ENCODE results near the gene NCAPG.
A peak's percentile ranks its signal among the peaks of the same experiment; 100 is the strongest.

NCAPG gene, protein sequence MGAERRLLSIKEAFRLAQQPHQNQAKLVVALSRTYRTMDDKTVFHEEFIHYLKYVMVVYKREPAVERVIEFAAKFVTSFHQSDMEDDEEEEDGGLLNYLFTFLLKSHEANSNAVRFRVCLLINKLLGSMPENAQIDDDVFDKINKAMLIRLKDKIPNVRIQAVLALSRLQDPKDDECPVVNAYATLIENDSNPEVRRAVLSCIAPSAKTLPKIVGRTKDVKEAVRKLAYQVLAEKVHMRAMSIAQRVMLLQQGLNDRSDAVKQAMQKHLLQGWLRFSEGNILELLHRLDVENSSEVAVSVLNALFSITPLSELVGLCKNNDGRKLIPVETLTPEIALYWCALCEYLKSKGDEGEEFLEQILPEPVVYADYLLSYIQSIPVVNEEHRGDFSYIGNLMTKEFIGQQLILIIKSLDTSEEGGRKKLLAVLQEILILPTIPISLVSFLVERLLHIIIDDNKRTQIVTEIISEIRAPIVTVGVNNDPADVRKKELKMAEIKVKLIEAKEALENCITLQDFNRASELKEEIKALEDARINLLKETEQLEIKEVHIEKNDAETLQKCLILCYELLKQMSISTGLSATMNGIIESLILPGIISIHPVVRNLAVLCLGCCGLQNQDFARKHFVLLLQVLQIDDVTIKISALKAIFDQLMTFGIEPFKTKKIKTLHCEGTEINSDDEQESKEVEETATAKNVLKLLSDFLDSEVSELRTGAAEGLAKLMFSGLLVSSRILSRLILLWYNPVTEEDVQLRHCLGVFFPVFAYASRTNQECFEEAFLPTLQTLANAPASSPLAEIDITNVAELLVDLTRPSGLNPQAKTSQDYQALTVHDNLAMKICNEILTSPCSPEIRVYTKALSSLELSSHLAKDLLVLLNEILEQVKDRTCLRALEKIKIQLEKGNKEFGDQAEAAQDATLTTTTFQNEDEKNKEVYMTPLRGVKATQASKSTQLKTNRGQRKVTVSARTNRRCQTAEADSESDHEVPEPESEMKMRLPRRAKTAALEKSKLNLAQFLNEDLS

GRCh38 chr4:17810260-17811077 lies at the start of gene NCAPG, which contains the start of gene DCAF16:
Gene NCAPG (plus strand): TSS chr4:17810979. CDS start chr4:17811078, 99 bp downstream.
Gene DCAF16 (minus strand): TSS chr4:17810757. CDS start chr4:17804141, 6,616 bp downstream.
- peak; percentile 99 for DNase-seq (ENCODE audit: low read depth in 2 of 2)

DNA sequence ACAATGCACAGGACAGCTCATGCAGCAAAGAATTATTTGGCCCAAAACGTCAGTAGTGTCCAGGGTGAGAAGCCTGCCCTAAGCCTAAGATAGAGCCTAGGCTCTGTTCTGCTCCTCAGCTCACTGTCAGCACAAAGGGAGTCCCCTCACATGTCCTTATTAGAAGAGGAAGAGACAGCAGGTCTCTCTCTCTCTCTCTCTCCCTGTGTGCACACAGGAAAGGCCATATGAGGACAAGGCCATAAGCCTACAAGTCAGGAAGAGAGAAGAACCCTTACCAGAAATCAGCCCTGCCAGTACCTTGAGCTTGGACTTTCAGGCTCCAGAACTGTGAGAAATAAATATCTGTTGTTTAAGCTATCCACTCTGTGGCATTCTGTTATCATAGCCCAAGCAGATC lies 49.7 kb upstream of the NCAPG start:
- DNase-seq (ENCODE audit: low read depth in 2 of 2), result no peak

- no peak for DNase-seq (ENCODE audit: low read depth in 2 of 2)
Observed at GRCh38 chr4:17762726-17763125, 48.1 kb upstream of the NCAPG start.

- DNase-seq (ENCODE audit: low read depth in 2 of 2), result no peak
Observed at GRCh38 chr4:17763416-17763815, 47.4 kb upstream of the NCAPG start.

- DNase-seq (ENCODE audit: low read depth in 2 of 2), result no peak
Observed at GRCh38 chr4:17763931-17764330, 46.8 kb upstream of the NCAPG start.

DNA sequence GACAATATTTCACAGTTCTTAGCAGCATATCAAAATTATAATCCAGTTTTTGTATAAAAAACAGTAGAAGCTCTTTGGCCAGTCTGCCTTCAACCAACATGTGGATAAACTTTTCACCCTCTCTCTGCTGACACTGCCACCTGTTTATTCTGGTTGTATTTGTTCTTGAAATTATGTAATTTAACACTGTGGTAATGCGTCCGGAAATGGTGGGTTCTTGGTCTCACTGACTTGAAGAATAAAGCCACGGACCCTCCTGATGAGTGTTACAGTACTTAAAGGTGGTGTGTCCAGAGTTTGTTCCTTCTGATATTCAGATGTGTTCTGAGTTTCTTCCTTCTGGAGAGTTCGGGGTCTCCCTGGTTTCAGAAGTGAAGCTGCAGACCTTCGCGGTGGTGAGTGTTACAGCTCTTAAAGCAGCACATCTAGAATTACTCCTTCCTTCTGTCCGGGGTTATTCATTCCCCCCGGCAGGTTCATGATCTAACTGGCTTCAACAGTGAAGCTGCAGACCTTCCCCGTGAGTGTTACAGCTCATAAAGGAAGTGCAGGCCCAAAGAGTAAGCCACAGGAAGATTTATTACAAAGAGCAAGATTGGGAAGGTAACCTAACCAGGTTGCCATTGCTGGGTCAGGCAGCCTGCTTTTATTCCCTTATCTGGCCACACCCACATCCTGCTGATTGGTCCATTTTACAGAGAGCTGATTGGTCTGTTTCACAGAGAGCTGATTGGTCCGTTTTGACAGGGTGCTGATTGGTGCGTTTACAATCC lies 45.1 kb upstream of the NCAPG start:
- no peak for DNase-seq (ENCODE audit: low read depth in 2 of 2)

GRCh38 chr4:17766826-17767458 lies 43.8 kb upstream of the NCAPG start:
- no peak for DNase-seq (ENCODE audit: low read depth in 2 of 2)

DNA sequence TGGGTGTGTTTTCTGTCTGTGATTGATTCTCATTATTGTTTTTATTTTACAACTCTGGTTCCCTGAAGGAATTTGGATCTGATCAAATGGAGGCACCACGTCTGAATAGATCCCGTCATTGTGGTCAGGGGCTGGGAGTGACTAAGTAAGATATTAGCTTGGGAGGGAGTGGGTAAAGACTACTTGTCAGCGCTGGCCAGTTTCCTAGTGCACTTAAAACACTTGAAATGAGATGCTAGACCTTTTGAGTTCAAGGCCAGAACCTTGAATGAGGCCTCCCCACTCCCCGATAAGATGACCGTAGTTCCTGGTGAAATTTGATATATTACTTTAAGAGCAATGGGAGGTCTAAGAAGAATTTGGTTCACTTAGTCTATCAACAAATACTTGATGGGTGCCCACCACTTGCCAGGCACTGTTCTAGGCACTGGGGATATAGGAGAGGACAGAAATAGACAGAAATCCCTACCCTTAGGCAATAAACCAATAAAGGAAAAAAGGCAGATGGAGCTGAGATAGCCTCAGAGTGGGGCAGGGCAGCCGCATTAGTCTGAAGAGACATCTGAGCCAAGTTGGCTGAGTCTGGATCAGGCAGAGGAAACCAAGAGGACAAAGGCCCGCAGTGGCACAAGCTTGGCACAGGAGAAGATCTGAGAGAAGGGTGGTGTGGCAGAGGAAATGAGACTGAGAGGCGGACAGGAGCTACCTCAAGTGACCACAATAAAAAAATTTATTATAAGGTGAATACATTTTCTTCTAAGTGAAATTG lies 41.2 kb upstream of the NCAPG start:
- DNase-seq (ENCODE audit: low read depth in 2 of 2), result no peak

GRCh38 chr4:17770845-17771244 lies 39.9 kb upstream of the NCAPG start:
- DNase-seq (ENCODE audit: low read depth in 2 of 2), result no peak

GRCh38 chr4:17771284-17771908 lies 39.4 kb upstream of the NCAPG start:
- no peak for DNase-seq (ENCODE audit: low read depth in 2 of 2)

GRCh38 chr4:17773135-17773698 lies 37.6 kb upstream of the NCAPG start:
- DNase-seq (ENCODE audit: low read depth in 2 of 2), result no peak

GRCh38 chr4:17778431-17778830 lies 32.3 kb upstream of the NCAPG start:
- DNase-seq (ENCODE audit: low read depth in 2 of 2), result no peak

- no peak for DNase-seq (ENCODE audit: low read depth in 2 of 2)
Observed at GRCh38 chr4:17780501-17781299, 30.1 kb upstream of the NCAPG start.

DNA sequence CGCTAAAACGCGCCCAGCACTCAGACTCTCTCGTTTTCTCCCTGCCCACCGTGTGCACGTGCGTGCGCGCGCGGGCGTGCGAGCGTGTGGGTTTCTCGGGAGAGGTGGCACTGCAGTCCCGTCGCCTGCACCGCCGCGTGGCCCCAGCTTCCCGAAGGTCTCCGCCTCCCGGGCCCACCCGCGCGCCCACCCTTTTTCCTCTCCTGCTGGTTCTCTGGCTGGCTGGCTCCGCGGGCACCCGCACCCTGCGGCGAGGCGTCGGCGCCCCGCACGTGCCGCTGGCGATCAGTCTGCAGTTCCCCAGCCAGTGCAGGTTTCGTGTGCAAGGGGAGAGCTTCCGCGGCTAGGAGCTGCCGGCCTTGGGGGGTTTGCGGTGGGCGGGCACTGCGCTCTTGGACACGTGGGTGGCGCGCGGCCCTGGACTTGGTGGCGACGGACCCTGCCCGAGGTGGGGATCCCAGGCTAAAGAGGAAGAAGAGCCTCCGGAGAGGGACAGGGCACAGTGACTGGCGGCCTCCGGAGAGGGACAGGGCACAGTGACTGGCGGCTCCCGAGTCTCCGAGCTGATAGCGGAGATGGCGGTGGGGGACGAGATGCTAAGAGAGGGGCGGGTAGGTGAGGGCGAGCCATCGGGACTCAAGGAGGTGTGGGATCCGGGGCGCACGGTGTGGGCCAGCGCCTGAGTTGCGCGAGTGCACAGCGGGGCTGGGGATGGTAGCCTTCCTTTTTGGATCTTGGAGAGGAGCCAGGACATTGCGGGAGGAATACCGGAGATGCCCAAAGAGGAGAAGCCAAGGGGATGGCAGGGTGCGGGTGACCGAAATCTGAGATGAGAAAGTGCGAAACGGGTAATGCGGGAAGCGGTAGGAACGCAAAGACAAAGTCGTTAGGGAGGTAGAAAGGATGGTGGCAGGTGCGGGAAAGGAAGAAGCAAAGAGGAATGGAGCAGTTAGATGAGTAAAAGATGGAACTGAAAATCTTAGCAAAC lies 29.2 kb upstream of the NCAPG start, which contains the start of gene FAM184B:
Gene FAM184B, minus strand, starts transcription at position 322 of the 988 bp plus-strand sequence. CDS start 322 bp downstream, outside the sequence.
- no peak for DNase-seq (ENCODE audit: low read depth in 2 of 2)

DNA sequence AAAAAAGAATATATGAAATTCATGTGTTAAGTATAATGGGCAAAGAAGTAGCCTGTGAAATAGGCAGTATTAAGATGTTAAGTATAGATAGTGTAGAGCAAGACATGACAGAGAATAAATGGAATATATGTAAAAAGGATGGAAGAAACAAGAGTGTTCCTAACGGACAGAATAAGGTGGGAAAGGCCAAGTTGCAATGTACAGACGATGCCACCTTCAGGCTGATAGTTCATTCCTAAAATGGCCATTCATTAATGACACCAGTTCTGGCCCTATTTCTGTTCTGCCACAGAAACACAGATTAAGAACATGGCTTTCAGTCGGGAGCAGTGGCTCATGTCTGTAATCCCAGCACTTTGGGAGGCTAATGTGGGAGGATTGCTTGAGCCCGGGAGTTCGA lies 24.9 kb upstream of the NCAPG start:
- DNase-seq (ENCODE audit: low read depth in 2 of 2), result no peak

DNA sequence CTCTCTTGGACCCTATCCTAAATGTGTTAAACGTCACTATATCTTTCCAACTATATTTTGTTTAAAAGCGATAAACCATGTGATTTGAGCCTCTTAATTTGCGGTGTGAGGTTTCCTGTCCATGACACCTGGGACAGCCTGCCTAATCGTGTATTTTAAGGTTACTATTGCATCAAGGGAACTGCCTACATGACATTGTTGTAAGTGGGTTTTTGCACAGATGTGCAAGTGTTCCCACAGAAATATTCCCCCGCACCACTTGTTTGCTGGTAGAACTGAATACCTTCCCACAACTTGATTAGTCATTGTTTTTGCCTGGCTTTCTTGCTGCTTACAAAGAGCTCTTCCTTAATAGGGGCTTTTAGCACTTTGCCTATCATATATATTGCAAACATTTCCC lies 24.2 kb upstream of the NCAPG start:
- DNase-seq (ENCODE audit: low read depth in 2 of 2), result no peak
